Measurements from ENCODE around the gene PPP6R1.
"Not testable (repeated sequence)": the region's sequence is repeated elsewhere in the genome, so short reads cannot be mapped to it uniquely, and the experiment has no call there.

The PPP6R1 gene

DNA sequence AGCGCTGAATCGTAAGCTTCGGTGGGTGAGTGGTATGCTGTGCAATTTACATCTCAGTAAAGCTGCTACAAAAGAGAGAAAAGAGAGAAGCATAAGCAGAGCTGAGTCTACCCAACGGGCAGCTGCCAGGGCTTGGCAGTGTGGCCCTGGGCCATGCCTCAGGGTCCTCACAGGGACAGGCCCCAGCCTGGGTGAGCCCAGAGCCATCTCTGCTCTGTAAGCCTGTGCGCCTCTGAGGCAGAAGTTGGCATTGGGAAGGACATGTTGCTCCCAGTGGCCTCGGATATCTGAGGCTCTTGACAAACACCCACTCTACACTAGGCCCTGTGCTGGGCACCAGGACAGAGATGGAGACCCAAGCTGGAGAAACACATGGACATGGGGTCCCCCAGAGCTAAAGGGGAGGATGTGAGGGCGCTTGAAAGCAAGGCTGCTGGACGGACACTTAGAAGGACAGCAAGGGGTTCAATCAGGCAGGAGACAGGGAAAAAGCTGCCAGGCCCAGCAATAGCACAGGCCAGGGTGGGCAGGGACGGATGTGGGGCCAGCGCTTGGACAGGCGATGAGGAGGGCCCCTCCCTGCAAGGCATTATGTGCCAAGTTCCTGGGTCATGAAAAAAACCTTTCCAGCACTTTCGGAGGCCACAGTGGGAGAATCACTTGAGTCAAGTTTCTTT, 14.7 kb downstream of the PPP6R1 start:
- DNase-seq, result no peak

DNA sequence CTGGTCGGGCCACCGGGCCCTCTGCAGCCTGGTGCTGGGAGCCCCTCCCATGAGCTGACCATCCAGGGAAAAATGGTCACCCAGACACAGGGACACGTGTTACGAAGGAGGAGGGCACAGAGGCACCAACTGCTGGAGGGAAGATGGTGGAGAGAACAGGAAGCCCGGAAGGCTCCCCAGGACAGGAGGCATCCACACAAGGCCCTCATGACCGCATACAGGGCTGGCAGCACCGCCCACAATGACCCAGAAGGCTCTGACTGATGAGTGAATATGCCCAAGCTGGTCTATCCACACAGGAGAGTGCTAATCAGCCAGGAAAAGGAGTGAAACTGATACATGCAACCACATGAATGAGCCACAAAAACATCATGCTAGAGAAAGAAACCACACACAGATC, 16.3 kb downstream of the PPP6R1 start:
- no peak for DNase-seq

DNA sequence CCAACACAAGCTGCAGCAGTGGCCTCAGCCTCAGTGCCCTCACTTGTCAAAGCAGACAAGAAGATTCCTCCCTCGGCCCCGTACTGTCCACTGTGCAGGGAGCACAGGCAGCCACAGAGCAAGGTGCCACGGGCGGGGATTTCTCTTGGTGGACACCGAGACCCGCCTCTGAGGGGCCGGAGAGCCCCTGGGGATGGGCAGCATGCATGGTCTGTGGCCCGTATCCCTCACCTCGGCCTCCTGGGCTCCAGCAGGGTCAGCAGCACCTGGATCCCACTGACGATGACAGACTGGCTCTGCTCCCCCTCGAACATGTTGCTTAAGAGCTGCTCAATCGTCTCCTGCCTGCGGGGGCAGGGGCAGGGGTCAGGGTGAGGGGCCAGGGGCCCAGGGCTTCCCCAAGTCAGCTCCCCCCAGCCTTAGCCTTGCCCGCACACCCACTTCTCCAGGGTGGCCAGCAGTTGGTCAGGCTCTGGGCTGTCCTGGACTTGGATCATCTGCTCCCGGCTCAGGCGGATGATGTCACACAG, 16.8 kb downstream of the PPP6R1 start:
- no peak for DNase-seq

GRCh38 chr19:55241143-55241934, 17.5 kb downstream of the PPP6R1 start:
- DNase-seq, result no peak

GRCh38 chr19:55240713-55241020, 18.1 kb downstream of the PPP6R1 start:
- no peak for DNase-seq

GRCh38 chr19:55239004-55239403, 19.8 kb downstream of the PPP6R1 start:
- DNase-seq, result no peak

DNA sequence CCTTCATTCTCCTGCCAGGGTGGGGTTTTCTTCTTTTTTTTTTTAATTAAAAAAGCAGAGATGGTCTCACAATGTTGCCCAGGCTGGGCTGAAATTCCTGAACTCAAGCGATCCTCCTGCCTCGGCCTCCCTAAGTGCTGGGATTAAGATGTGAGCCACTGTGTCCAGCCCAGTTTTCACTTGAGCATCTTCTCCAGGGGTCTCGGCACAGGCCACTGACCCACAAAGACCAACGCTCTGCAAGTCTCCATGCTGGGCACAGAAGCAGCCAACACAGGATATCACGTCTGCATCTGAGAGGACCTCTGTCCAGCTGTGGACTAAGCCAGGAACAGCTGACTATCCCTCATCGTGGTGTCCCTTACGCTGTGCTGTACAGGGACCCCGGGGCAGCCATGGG, 20.8 kb downstream of the PPP6R1 start:
- DNase-seq, result no peak

DNA sequence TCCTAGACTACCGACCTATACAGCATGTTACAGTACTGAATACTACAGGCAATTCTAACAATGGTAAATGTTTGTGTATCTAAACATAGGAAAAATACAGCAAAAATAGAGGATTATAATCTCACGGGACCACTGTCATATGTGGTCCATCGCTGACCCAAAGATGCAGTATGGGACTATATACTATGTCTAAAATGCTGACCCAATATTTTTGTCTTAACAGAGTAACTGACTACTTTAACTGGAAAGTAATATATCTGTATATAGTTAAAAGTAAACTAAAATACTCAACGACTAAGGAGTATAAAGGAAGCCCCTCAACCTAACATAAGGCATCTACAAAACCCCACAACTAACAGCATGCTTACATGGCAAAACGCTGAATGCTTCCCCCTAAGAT, 25.8 kb downstream of the PPP6R1 start:
- DNase-seq, result no peak

DNA sequence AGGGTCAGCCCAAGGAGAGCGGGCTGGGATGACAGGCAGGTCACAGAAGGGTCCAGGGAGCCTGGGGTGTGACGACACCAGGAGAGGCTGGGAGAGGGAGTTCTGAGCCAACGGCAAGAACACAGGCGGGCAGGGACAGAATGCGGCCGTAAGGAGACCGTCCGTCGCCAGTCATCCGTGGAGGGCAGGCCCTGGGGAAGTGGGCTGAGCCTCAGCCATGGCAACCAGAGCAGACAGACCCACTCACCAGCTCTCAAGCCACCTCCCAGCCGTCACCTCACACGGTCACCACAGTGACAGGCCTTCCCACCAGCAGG, 26.6 kb downstream of the PPP6R1 start:
- DNase-seq, result no peak

DNA sequence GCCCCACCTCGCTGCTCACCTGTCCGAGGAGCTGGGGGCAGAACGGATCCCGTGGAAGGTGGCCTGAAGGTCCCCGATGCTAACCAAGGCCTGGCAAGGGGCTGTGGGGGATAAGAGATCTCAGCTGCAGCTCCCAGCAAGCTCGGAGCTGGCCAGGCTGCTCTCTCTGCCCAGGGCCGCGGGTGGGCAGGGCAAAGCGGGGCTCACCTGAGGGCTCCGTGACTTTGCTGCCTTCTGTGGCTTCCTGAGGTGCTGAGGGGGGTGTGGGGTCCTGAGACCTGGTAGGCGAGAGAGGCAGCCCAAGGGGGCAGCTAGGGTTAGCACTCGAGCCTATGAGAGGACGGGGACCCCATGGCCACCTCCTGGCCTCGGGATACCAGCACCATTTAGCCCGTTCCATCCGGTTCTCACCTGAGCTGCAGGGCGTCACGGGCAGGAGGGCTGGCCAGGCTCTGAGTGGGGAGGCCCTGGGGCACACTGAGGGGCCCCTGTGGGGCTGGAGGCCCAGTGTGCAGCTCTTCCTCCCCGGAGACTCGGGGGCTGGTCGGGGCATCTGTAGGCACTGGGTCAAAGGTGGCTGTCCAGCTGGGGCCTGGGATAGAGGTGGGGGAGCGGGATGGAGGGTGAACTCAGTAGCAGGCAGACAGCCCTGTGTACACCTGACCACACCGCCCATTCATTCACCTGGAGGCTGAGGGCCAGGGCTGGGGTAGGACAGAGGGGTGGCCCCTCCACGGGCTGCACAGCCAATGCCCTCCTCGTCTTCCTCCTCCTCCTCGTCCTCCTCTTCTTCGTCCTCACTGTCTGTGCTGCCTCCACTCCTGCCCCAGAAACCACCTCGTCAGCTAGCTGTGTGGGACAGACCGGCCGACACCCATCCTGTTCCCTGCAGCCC, 27.2 kb downstream of the PPP6R1 start:
- DNase-seq, result no peak

GRCh38 chr19:55230780-55231179, 28.0 kb downstream of the PPP6R1 start:
- DNase-seq, result no peak

DNA sequence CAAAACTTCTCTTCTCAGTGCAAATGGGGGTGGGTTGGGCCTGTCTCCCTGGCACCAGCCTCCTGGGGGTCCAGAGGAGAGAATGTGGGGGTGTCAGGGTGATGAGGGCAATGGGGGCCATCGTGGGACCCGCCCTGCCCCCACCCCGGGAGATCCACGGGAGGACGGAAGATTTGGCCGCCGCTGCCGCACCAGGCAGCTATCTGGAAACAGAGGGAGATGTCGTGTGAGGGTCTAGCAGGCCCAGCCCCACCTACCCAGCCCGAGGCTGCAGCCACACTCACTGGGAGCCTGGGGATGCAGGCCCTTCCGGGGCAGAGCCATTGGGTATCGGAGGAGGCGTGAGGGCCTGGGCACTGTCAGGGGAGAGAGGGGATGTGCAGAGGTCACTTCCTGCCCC, 28.5 kb downstream of the PPP6R1 start:
- DNase-seq, result no peak

- DNase-seq, result no peak
Measured at GRCh38 chr19:55229789-55230182, 29.0 kb downstream of the PPP6R1 start.

GRCh38 chr19:55229145-55229788, 29.6 kb downstream of the PPP6R1 start:
- DNase-seq, result no peak

DNA sequence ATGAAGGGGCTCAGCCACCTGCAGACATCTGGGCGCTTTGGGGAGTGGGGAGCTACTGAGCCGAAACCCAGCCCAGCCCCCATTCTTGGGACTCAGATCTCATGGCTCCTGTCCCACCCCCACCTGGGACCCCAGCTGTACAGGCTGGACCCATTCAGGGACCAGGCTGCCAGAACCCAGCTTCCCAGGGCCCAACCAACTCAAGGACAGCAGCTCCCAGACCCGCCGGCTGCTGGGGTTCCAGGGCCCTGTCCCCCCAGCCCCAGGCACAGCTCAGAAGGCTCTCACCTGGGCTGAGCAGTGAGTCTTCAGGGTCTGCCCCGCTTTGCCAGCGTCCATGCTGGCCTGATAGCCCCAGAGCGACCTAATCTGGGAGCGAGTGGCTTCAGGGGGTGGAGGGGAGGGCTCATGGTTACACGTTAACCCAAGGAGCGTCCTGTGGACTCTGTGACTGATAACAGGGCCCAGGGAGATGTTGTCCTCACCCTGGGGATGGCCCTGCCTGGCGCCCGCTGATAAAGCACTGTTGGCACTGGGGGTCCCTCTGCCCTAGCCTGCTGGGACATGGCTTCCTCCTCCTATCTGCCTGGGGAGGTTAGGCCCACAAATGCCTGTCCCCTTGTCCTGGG, 30.3 kb downstream of the PPP6R1 start, which contains the start of gene TMEM86B:
TSS of gene TMEM86B (minus strand) at position 361 of the 629 bp plus-strand sequence. CDS start at position 339, 22 bp downstream.
- no peak for DNase-seq

GRCh38 chr19:55228015-55228391, 30.8 kb downstream of the PPP6R1 start:
- DNase-seq, result no peak

- DNase-seq, result no peak
Measured at GRCh38 chr19:55227241-55228014, 31.4 kb downstream of the PPP6R1 start.

GRCh38 chr19:55226788-55227187, 32.0 kb downstream of the PPP6R1 start:
- no peak for DNase-seq

DNA sequence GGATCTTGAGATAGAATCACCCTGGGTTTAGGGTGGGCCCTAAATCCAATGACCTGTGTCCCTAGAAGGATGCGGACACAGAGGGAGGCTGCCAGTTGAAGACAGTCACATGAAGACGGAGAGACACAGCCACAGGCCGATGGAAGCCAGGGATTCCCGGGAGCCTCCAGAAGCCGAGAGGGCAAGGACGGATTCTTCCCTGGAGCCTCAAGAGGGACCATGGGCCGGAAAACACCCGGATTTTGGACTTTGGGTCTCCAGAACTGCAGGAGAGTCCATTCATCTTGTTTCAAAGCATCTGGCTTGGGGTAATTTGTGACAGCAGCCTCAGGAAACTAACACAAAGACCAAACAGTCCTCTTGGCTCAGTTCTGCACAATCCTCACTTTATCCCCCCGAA, 32.5 kb downstream of the PPP6R1 start:
- DNase-seq, result no peak

DNA sequence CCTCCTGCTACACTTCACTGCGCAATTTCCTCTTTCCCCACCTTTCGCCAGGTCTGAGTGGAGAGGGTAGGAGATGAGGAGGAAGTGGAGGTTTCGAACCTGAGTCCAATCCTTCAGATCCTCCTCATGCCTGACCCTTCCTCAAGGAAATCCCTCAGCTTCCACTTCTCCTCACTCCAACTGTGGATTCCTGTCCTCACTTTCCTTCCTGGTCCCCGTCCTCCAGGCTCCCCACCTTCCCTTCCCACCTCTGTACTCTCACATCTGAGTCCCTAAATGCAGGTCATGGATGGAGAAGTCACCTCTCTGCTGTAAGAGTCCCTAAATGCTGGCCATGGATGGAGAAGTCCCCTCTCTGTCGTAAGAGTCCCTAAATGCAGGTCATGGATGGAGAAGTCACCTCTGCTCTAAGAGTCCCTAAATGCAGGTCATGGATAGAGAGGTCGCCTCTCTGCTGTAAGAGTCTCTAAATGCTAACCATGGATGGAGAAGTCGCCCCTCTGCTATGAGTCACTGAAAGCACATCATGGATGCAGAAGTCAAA, 33.3 kb downstream of the PPP6R1 start:
- peak in 1 of 2 experiments; percentile 14 for DNase-seq

- not testable (repeated sequence) for DNase-seq
Measured at GRCh38 chr19:55224679-55225414, 34.0 kb downstream of the PPP6R1 start.

All from AML-193 (cell line).